ENCODE results near the gene STPG1.
A peak's percentile ranks its signal among the peaks of the same experiment; 100 is the strongest.

The STPG1 gene

DNA sequence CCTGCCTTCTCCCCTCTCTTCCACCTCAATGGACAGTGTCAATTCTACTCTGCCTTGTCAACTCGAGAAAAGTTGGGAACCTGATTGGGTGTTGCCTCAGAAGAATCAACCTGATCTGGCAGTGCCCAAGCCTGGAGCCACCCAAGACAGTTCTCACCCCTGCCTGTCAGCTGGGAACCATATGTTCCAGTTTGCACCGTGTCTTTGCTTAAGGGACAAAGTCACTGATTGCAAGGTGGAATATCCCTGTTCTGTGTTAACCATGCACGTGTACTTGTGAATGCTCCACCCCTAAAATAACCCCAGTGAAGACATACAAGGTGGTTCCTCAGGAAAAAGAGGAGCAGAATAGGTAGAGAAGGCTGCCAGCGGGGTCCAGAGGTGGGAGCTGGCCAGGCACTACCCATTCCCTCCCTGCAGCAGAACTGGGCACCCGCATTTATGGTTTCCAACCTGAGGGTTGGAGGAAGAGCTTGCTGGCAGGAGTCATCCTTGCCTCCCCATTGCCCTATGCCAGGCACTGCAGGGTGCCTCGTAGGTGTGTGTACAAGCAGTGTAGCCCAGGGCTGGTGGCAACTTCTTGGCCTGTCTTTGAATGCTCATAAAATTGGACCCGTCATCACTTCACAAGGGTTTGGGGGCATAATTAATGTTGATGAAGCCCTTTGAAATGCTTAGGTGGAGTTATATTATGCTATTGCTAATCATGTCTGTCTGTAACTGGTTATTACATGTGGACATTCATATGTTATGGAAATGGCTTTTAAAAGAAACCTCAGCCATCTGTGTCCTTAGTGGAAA, 13.4 kb upstream of the STPG1 start:
- no peak for DNase-seq

DNA sequence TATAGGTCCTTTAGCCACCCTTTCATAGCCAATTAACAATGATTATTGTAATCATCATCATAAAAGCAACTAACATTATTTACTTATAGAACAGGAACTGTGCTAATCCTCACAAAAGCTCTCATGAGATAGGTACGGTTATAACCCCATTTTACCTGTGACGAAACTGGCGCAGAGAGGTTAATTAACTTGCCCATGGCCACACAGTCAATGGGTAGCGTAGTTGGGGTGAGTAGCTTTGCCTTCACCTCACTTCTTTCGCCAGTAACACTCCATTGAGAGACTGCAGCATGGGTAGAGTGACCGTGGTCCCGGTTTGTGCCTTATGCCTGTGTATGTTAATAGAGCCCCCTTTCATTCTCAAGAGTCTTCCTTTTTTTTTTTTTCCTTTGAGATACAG, 12.3 kb upstream of the STPG1 start:
- no peak for DNase-seq

DNA sequence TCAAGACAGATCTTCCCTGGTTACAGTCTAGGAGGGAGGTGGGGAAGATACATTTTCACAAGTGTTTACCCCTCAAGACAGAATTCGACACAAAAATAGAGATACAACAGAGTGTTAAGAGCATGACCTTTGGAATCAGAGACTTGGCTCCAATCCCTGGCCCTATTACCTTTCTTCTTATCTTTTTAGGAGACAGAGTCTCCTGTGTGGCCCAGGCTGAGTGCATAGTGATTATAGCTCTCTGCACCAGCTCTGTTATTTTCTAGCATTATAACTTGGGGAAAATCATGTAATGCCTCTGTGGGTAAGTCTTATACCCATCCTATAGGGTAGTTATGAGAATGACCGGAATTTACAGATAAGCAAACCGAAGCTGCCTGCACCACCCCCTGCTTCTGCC, 11.9 kb upstream of the STPG1 start:
- DNase-seq, result no peak

DNA sequence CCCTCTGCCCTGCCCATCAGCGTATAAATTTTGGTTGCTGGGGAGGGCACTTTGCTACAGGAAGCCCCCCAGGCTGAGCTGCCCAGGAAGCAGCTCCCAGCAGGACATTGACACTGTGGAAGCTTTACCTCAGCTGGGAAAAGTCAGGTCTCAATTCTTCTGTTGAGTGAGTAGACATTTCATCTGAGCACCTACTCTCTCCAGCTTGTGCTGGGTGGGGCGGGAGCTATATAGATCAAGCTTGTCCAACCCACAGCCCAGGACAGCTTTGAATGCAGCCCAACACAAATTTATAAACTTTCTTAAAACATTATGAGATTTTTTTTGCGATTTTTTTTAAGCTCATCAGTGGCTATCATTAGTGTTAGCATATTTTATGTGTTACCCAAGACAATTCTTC, 11.4 kb upstream of the STPG1 start:
- DNase-seq, result no peak

DNA sequence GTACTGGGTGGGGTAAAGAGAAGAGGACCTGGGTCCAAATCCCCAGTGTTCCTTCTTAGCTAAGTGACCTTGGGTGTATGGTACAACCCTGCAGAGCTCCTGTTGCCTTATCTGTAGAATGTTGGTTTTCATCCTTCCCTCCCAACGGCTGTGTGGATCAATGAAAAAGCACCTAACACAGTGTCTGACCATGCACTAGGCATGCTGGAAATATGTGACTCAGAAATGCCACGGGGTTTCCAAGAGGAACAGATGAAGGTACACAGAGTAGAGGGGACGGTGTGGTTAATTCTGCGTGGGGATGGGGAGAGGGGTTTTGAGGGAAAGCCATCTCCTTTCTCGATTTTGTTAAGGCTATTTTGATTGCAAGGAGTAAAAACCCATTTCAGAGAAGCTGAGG, 10.6 kb upstream of the STPG1 start:
- DNase-seq, result no peak

DNA sequence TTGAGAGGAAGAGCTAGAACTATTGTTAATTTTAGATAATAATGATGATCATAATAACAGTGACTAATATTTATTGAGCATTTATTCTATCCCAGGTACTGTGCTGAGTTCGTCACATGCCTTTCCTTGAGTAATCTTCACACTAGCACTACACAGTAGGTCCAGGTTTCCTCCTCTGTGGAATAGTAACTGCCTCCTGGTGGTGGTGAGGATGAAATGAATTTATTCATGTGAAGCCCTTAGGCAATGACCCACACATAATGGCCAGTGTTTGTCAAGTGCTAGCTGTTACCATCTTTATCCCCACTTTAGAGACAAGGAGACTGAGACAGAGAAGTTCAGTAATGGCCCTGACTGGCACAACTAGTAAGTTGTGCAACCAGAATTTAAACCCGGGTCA, 7.9 kb upstream of the STPG1 start:
- DNase-seq, result no peak

DNA sequence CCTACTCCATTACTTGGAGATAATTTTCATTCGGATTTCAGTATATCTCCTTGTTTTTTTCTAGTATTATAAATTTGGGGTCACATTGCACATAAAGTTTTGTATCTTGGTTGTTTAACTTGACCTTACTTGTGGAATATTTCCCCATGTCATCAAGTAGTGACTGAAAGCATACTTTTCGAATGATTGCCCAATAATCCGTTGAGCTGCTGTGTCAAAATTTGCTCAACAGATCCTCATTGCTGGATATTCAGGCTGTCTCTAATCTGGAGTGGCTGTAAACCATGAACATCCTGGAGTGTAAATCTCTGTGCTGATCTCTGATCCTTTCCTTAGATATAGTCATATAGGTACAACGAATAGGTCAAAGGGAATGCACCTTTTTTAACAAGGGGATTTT, 7.0 kb upstream of the STPG1 start:
- no peak for DNase-seq

DNA sequence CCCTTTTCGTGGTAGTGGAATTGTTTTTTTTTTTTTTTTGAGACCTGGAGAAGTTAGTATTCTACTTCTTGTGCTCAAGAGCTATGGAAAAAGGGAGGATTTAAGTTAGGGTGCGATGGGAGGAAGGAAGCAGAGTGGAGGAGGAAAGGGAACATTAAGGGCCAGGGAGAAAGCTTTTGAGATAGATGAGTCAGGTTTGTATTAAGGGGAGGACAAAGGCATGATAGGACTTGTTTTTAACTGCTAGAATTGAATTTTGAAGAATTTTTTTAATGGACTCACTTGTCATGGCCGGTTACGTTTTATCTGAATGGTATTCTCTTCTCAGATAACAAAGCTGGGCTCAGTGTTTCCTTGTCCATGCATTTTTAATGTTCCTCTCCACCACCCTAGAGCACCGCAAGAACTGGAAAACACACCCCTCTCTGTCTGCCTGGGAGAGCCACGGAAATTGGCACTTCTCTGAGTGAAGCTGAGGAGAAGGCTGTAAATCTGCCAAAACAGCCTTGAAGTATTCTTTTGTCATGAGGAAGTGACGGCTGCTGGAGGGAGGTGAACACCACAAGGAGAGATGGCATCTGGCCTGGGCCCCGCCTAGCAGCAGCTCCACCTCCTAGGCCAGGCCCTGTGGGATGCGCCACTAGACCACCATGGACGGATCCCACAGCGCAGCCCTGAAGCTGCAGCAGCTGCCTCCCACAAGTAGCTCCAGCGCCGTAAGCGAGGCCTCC, 5.5 kb upstream of the STPG1 start:
- no peak for DNase-seq

DNA sequence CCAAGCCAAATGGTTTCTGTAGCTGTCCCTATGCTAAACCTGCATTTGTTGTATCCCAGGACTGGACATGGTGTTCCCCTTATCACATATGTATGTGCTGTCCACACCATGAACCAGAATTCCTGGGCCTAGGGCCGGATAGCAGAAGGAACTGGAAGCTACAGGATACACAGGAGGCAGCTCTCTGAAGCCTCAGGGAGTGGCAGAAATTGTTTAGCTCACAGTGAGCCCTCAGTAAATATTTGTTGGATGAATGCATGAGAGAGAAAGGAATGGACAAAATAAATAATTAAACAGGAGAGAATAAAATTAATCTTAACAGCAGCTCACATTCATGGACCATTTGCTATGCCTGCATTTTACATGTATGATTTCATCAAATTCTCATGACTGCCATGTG, 4.1 kb upstream of the STPG1 start:
- DNase-seq, result no peak

DNA sequence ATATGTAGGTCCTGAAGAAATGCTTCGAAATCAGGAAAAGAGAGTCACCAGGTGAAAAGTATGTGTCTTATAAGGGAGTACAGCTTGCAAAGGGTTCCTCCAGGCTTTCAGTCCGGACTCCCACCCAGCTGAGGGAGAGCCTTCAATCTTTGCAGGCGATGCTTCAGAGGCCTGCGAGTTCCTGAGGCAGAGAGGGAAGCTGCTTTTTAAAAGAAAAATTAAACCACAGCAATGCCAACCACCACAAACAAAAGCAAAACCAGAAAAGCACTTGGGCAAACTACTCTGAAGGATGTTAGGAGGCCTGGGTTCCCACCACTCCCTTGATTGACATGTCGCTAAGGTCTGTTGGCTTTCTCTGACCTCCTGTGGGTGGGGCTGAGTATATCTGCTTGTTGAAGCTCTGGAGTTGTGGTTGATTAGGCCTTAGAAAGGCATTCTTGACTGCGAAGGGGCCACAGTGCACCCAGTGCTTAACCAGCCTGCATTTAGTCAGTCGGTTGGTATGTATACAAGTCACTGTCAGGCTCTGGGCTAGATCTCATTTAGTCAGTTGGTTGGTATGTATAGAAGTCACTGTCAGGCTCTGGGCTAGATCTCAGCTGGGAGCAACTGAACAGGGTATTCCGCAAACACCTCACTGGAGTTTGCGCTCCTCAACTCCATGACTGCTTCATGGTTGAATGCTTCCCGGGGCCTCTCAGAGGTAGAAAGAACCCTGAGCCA, 3.2 kb upstream of the STPG1 start:
- DNase-seq, result no peak

DNA sequence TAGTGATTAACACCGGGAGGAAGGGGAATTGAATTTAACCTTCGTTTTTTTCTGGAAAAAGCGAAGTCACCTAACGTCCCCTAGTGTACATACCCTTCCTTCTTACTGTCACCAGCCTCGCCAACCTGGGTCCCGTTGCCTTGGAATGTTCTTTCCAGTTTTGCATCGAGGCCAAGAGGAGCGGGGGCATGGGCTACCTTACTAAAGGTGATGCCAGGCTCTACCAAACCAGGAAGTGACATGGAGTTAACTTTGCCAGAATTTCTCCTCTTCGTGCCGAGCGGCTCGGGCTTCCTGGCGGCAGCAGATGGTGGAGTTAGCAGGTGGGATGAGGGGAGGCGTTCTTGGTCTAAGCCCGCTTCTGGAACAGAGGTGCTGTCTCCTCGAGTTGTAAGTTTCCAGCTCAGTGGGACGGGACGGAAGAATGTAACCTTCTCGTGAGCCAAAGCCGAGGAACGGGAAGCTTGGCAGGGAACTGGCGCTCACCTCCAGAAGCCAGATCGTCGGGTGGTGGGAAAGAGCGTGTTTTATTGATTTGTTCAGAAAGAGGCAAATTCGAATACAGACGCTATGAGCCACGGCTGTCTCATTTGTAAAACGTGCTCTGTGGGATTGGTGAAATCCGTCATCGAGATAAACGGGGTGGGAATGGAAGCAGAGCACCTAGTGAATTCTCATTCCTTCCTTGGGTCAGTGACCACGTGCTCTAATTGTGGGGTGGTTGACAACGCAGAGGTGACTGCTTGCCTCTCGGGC, 2.5 kb upstream of the STPG1 start:
- DNase-seq, result peak; percentile 34

DNA sequence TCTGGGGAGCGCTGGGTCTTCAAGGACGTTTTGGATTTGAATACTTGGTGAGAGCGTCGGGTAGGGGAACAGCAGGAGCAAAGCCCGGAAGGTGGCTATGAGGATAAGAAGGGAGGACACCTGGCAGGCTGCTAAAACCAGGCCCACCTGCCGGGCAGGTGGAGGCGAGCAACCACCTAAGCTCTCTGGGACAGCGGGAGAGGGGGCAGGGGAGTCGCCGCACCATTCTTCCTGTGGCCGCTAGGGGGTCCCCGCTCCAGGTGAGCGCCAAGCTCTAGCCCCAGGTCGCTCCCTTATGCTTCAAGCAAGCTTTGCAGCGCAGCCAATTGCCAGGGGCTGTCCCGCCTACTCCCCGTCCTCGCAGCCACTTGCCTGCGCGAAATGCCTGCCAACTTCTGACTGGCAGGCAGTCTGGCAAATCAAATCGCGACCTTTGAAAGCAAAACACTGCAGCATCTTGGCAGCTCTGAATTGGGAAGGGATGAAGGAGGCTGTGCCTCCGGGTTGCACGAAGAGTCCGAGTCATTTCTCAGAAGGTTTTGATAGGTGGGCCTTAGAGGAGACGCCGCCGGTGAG, 1.8 kb upstream of the STPG1 start, which contains the start of gene NIPAL3:
TSS of gene NIPAL3 (plus strand) at position 469 of the 576 bp plus-strand sequence. CDS start 3,746 bp downstream, outside the sequence.
- peak; percentile 97 for DNase-seq

DNA sequence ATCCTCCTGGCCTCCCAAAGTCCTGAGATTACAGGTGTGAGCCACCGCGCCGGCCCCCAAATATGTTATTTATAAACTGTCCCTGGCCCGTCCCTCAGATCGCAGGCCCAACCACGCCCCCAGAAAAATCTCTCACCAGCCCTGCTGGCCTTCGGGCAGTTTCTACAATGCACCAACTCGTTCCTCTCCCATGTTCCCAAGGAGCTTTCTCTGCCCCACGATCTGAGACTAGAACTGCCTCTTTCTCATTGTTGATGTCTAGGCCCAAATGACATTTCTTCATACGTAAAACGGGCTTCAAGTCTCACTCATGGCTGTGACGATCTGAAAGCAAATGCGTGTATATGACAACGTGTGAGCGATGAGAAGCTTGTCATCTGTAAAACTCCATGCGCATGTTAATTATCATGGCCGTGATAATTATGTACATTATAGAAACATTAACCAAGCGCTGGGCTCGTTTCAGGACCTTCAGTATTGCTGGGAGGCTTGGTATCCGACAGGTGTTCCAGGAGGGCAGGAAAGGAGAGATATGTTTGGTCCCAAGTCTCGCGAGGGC, 1.3 kb upstream of the STPG1 start:
- no peak for DNase-seq

DNA sequence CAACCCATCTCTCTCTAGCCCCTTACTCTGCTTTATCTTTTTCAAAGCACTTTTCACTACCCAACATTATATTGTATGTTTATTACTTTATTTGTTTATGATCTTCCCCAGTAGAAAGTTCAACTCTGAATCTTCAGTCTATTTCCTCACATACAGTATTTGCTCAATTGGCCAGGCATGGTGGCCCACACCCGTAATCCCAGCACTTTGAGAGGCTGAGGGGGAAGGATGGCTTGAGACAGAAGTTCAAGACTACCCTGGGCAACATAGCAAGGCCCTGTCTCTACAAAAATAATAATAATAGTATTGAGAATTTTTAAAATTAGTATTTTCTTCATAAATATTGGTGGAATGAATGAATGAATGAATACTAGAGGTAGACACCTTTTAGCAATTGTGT, 1.2 kb downstream of the STPG1 start:
- no peak for DNase-seq

DNA sequence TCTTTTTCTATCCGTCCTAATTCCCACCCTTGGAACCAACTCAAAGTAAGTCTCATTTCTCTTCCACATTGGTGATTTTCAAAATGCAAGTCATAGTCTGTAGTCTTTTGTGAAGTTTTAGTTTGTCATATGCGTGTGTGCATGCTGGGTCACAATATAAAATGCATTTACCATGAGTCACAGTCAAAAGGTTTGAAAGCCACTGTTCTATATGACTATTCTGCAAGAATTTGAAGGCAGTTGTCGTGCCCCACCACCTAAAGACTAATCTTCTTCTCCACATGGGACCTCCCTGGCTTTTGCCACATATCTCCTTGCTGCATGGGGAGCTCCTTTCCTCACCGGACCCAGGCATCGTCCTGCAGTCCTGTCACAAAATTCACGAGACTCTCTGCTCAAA, 1.6 kb downstream of the STPG1 start:
- DNase-seq, result no peak

DNA sequence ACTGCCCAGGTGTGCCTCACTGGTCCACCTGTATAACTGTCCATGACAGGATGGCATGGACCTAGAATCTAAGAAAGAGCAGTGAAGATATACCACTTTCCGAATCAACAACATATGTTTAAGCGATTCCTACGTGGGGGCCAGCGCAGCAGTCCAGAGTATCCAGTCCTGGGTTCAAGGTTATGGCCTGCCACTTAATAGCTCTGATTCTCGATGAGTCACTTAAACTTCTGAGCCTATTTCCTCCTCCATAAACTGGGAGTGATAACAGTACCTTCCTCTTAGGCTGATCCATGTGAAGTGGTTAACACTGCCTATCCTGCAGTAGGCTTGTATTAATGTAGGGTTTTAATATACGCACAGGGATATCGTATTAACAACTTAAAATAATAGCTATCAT, 2.8 kb downstream of the STPG1 start:
- DNase-seq, result no peak

DNA sequence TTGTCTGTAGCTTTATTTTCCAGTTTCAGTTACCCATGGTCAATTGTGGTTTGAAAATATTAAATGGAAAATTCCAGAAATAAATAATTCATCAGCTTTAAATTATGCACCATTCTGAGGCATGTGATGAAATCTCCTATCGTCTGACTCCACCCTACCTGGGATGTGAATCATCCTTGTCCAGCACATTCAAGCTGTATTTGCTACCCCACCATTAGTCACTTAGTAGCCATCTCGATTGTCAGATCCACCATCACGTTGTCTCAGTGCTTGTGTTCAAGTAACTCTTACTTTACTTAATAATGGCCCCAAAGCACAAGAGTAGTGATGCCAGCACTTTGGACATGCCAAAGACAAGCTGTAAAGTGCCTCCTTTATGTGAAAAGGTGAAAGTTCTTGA, 4.0 kb downstream of the STPG1 start:
- no peak for DNase-seq

DNA sequence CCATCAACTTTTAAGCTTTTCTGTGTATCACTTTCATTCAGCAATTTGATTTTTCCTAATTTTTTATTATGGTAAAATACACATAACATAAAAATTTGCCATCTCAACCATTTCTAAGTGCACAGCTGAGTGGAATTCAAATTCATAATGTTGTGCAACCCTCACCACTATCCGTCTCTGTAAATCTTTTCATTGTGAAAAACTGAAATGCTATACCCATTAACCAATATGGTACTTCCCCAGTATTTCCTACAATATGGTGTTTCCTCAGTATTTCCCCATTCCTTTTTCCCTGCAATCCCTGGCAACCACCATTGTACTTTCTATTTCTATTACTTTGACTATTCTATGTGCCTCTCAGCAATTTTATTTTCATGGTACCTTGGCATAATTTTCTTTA, 6.8 kb downstream of the STPG1 start:
- no peak for DNase-seq

DNA sequence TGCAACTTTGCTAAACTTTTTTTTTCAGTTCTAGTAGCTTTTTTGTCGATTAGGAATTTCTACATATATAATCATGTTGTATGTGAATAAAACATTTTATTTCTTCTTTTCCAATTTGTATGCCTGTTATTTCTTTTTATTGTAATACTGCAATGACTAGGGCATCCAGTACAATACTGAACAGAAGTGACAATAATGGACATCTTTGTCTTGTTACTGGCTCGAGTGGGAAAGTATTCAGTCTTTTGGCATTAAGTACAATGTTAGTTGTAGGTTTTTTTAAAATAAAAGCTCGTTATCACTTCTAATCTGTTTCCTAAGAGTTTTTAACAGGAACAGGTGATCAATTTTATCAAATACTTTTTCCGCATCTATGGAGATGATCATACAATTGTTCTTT, 9.8 kb downstream of the STPG1 start:
- no peak for DNase-seq

DNA sequence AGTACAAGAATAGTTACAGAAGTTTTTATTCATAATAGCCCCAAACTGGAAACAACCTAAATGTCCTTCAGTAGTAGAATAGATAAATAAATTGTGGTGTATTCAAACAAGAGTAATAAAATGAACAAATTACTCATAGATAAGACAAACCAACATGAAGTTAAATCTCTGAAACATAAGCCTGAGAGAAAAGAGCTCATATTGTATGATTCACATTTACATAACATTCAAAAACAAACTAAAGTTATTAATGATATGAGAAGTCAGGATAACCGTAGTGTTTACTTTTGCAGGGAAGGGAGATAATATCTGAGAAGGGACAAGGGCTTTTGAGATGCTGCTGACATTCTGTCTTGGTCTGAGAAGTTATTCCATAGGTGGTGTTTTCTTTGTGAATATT, 13.5 kb downstream of the STPG1 start:
- DNase-seq, result no peak

DNA sequence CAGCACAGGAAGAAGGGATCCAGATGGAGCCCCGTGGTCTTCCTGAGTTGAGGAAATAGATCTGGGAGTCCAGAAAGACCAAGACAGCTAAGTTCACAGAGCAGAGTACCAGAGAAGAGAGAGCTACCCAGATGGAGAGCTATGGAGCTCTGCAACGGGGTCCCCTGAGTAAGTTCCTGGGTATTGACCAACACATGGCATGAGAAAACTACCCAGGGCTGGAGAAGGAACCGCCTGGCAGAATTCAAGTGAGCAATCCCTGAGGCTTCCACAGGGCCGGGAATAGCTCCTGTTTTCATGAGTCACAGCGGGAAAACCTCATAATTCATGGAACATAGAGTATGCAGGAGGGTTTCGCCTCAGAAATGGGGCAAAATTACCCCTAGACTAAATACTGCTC, 19.7 kb downstream of the STPG1 start:
- no peak for DNase-seq

DNA sequence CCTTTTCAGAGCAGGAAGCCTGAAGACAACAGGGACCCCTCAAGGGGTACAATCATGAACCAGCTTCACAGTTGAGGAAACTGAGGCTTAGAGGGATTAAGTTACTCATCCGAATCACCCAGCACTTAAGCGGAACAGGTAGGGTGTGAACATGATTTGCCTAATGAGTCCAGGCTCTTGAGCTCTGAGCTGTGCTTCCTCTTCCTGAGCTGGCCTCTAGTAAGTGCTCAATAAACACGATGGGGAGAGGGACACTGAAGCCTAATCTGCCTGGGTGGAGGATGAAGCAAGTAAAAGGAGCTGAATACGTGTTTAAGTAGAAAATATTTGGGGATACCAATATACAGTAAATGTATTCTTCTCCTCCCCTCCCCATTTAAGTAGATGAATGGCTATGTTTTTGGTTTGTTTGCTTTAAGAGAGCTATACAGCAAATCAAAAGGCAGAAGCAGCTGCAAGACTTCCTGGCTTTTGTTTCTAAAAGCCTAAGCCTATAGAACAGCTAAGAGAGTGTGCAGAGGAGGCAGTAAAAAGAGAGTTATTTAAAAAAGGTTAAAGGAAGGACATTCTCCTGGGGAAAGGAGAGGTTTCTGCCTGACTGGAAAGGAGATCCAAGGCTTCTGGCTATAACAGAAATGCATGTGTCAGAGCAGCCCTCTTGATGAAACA, 20.5 kb downstream of the STPG1 start:
- no peak for DNase-seq

All from NCI-H2171 (cell line).